Neural crest cell (in vitro differentiated cells): ENCODE measurements around the gene TRIM73. TPM values are rescaled to one million over a fixed set of nuclear protein-coding genes. Genes with fewer than 3 reads are reported as not detected.
"Not testable (repeated sequence)": the region's sequence is repeated elsewhere in the genome, so short reads cannot be mapped to it uniquely, and the experiment has no call there.

Source experiments
- DNase-seq: peaks from one replicate; pipeline ENCODE4 v3.0.0; 2021; ENCODE audit warnings: low read depth, mixed read lengths, low spot score
- H3K27ac Mint-ChIP-seq: one replicate; pipeline ENCODE4 v1.8.0; 2021; ENCODE audit warnings: mild to moderate bottlenecking, mixed read lengths; ENCODE audit not compliant: unreplicated experiment
- H3K27me3 Mint-ChIP-seq: 2 replicates; pipeline ENCODE4 v1.8.0; 2021; ENCODE audit warnings: low read depth, mild to moderate bottlenecking, mixed read lengths
- H3K36me3 Mint-ChIP-seq: 2 replicates; pipeline ENCODE4 v1.8.0; 2021; ENCODE audit warnings: low read depth, mild to moderate bottlenecking, mixed read lengths
- H3K4me1 Mint-ChIP-seq: 2 replicates; pipeline ENCODE4 v1.8.0; 2021; ENCODE audit warnings: mixed read lengths
- H3K4me3 Mint-ChIP-seq: one replicate; pipeline ENCODE4 v1.8.0; 2021; ENCODE audit warnings: mild to moderate bottlenecking, mixed read lengths
- H3K9me3 Mint-ChIP-seq: 2 replicates; pipeline ENCODE4 v1.8.0; 2021; ENCODE audit warnings: mixed read lengths
- CTCF ChIP-seq: fragments of 200-600 bp; sonication (generic); conservative IDR thresholded peaks from 2 replicates; pipeline ENCODE4 v1.5.0; 2021; ENCODE audit warnings: antibody characterized with exemption, mild to moderate bottlenecking
- total RNA-seq: library from RNA; stranded (reverse); gene quantifications from 2 replicates; pipeline ENCODE4 v1.2.1, GENCODE V29; 2021

Gene TRIM73
- total RNA-seq, 1 donor from 2014 or later, result 5.3 TPM

GRCh38 chr7:75420152-75420551 is 24.7 kb downstream of the TRIM73 start:
- DNase-seq, H3K27me3 Mint-ChIP-seq, H3K4me1 Mint-ChIP-seq, H3K9me3 Mint-ChIP-seq, H3K36me3 Mint-ChIP-seq: not testable (repeated sequence)
- Mint-ChIP-seq H3K27ac (peak overlapping the region; percentile 6), H3K4me3 (peak overlapping the region; percentile 71)

GRCh38 chr7:75421798-75422710 is 26.6 kb downstream of the TRIM73 start:
- not testable (repeated sequence) for H3K4me1 Mint-ChIP-seq, H3K27ac Mint-ChIP-seq, H3K27me3 Mint-ChIP-seq, H3K4me3 Mint-ChIP-seq, H3K36me3 Mint-ChIP-seq, H3K9me3 Mint-ChIP-seq, DNase-seq

GRCh38 chr7:75423481-75423880 is 28.1 kb downstream of the TRIM73 start:
- H3K9me3 Mint-ChIP-seq, H3K4me1 Mint-ChIP-seq, DNase-seq, H3K27me3 Mint-ChIP-seq, H3K27ac Mint-ChIP-seq, H3K4me3 Mint-ChIP-seq, H3K36me3 Mint-ChIP-seq: not testable (repeated sequence)

GRCh38 chr7:75439000-75439399 is 43.6 kb downstream of the TRIM73 start:
- H3K27ac Mint-ChIP-seq, DNase-seq, H3K9me3 Mint-ChIP-seq, H3K4me1 Mint-ChIP-seq, H3K27me3 Mint-ChIP-seq: not testable (repeated sequence)
- peak; percentile 35 for TF ChIP-seq CTCF
- Mint-ChIP-seq H3K4me3 (peak overlapping the region; percentile 71), H3K36me3 (peaks cover 12% of the 10 kb centered on the region)

- not testable (repeated sequence) for H3K27me3 Mint-ChIP-seq, H3K36me3 Mint-ChIP-seq, H3K4me1 Mint-ChIP-seq, DNase-seq, H3K9me3 Mint-ChIP-seq
- H3K4me3 Mint-ChIP-seq, result peak overlapping the region; percentile 90
- H3K27ac Mint-ChIP-seq, result peak overlapping the region; percentile 94
Observed at GRCh38 chr7:75442101-75442464, 46.7 kb downstream of the TRIM73 start.

- H3K36me3 Mint-ChIP-seq, H3K4me1 Mint-ChIP-seq, H3K27me3 Mint-ChIP-seq, H3K9me3 Mint-ChIP-seq: not testable (repeated sequence)
- DNase-seq, result peak; percentile 44
- Mint-ChIP-seq H3K4me3 (peak overlapping the region; percentile 94), H3K27ac (peak overlapping the region; percentile 98)
Observed at GRCh38 chr7:75442465-75443111, 47.2 kb downstream of the TRIM73 start.

- H3K36me3 Mint-ChIP-seq, H3K4me3 Mint-ChIP-seq, H3K27me3 Mint-ChIP-seq, H3K9me3 Mint-ChIP-seq, DNase-seq, H3K4me1 Mint-ChIP-seq, H3K27ac Mint-ChIP-seq: not testable (repeated sequence)
Observed at GRCh38 chr7:75449946-75450345, 54.5 kb downstream of the TRIM73 start.

- H3K36me3 Mint-ChIP-seq, H3K27me3 Mint-ChIP-seq, H3K9me3 Mint-ChIP-seq, H3K27ac Mint-ChIP-seq, DNase-seq, H3K4me3 Mint-ChIP-seq, H3K4me1 Mint-ChIP-seq: not testable (repeated sequence)
- TF ChIP-seq CTCF, result peak; percentile 67
Observed at GRCh38 chr7:75452494-75452955, 57.1 kb downstream of the TRIM73 start.

Other genes with a start within 250 kb of the TRIM73 start
- 70.8 and 80.1 TPM in 2 replicates for gene POM121C, start 90.7 kb downstream of the TRIM73 start, total RNA-seq
- gene SPDYE5, start 96.7 kb downstream of the TRIM73 start, total RNA-seq, result not detected in 2 replicates